Measurements from ENCODE around the gene VIL1.

Gene VIL1

GRCh38 chr2:218418717-218419458, at the start of gene VIL1:
VIL1 (plus strand) TSS chr2:218419123; CDS start chr2:218423779, 4,656 bp downstream.
- no peak for DNase-seq (ENCODE audit: extremely low read depth in 1 of 2, low read depth in 1 of 2)

GRCh38 chr2:218369330-218369729, 49.6 kb upstream of the VIL1 start:
- DNase-seq (ENCODE audit: extremely low read depth in 1 of 2, low read depth in 1 of 2): no peak

- DNase-seq (ENCODE audit: extremely low read depth in 1 of 2, low read depth in 1 of 2): no peak
Measured at GRCh38 chr2:218370410-218371063, 48.4 kb upstream of the VIL1 start.

GRCh38 chr2:218371983-218372350, 47.0 kb upstream of the VIL1 start:
- no peak for DNase-seq (ENCODE audit: extremely low read depth in 1 of 2, low read depth in 1 of 2)

- DNase-seq (ENCODE audit: extremely low read depth in 1 of 2, low read depth in 1 of 2): no peak
Measured at GRCh38 chr2:218374795-218375194, 44.1 kb upstream of the VIL1 start.

GRCh38 chr2:218375212-218375611, 43.7 kb upstream of the VIL1 start:
- no peak for DNase-seq (ENCODE audit: extremely low read depth in 1 of 2, low read depth in 1 of 2)

- no peak for DNase-seq (ENCODE audit: extremely low read depth in 1 of 2, low read depth in 1 of 2)
Measured at GRCh38 chr2:218378053-218378452, 40.9 kb upstream of the VIL1 start.

GRCh38 chr2:218381916-218382366, 37.0 kb upstream of the VIL1 start, which contains the start of gene SLC11A1:
SLC11A1 (plus strand) TSS chr2:218382273; CDS start chr2:218382369, 96 bp downstream.
- DNase-seq (ENCODE audit: extremely low read depth in 1 of 2, low read depth in 1 of 2): no peak

GRCh38 chr2:218382785-218383184, 36.1 kb upstream of the VIL1 start:
- DNase-seq (ENCODE audit: extremely low read depth in 1 of 2, low read depth in 1 of 2): no peak

GRCh38 chr2:218383892-218384519, 34.9 kb upstream of the VIL1 start:
- no peak for DNase-seq (ENCODE audit: extremely low read depth in 1 of 2, low read depth in 1 of 2)

GRCh38 chr2:218384975-218385374, 33.9 kb upstream of the VIL1 start:
- DNase-seq (ENCODE audit: extremely low read depth in 1 of 2, low read depth in 1 of 2): no peak

- no peak for DNase-seq (ENCODE audit: extremely low read depth in 1 of 2, low read depth in 1 of 2)
Measured at GRCh38 chr2:218386505-218387368, 32.2 kb upstream of the VIL1 start.

- DNase-seq (ENCODE audit: extremely low read depth in 1 of 2, low read depth in 1 of 2): no peak
Measured at GRCh38 chr2:218387369-218388194, 31.3 kb upstream of the VIL1 start.

GRCh38 chr2:218389333-218390150, 29.4 kb upstream of the VIL1 start:
- DNase-seq (ENCODE audit: extremely low read depth in 1 of 2, low read depth in 1 of 2): no peak

GRCh38 chr2:218391202-218391601, 27.7 kb upstream of the VIL1 start:
- DNase-seq (ENCODE audit: extremely low read depth in 1 of 2, low read depth in 1 of 2): no peak

- no peak for DNase-seq (ENCODE audit: extremely low read depth in 1 of 2, low read depth in 1 of 2)
Measured at GRCh38 chr2:218392459-218392858, 26.5 kb upstream of the VIL1 start.

- DNase-seq (ENCODE audit: extremely low read depth in 1 of 2, low read depth in 1 of 2): no peak
Measured at GRCh38 chr2:218392891-218393462, 25.9 kb upstream of the VIL1 start.

GRCh38 chr2:218393750-218394290, 25.1 kb upstream of the VIL1 start:
- DNase-seq (ENCODE audit: extremely low read depth in 1 of 2, low read depth in 1 of 2): no peak
